ENCODE measurements around the gene SEC24C.

DNA sequence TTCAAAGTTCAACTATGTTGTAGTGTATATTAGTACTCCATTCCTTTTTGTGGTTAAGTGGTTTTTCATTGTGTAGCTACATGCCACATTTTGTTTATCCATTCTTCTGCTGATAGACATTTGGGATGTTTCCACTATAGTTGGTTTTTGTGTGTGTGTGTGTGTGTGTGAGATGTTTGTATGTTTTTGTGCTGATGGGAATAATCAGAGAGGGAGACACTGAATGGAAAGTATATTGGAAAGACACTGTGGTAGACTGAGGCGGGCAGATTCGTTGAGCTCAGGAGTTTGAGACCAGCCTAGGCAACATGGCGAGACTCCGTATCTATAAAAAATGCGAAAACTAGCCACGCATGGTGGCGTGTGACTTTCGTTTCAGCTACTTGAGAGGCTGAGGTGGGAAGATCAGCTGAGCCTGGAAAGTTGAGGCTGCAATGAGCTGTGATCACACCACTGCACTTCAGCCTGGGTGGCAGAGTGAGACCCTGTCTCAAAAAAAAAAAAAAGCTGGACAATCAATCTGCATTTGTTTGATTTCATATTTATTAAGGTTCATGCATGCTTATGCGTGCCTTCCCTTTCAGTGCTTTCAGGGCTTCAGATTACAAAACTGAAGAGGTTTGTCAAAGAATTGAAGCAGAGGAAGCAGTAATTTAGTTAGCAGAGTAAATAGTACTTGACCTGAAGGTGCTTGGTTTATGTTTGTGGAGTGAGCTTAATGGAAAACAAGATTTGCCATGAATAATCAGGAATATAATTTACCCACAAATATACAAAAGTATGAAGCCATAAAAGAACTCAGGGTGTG lies 14.7 kb downstream of the SEC24C start:
- no peak for TF ChIP-seq POLR2A (IDR thresholded peaks at IDR 0.05; ENCODE audit: low read depth)
- TF ChIP-seq POLR2AphosphoS5 (IDR thresholded peaks at IDR 0.05): no peak

Data from esophagus muscularis mucosa (tissue), 2 donors.